Left cardiac atrium (tissue), 4 donors: ENCODE data around the gene KCNQ1OT1. TPM values are rescaled to one million over a fixed set of nuclear protein-coding genes. Genes with fewer than 3 reads are reported as not detected.
"Not testable (repeated sequence)": the region's sequence is repeated elsewhere in the genome, so short reads cannot be mapped to it uniquely, and the experiment has no call there.

Experiments
- ATAC-seq, 2 donors: fragments of 200-7000 bp; cut with Tn5 transposase; one replicate each; pipeline ENCODE4 v1.9.1; 2020; ENCODE audit warnings: mild to moderate bottlenecking in 2 of 2, moderate library complexity in 2 of 2
- DNase-seq: peaks from one replicate; pipeline ENCODE4 v3.0.0-alpha.2; 2020
- intact Hi-C, 2 donors: fragments of 100-400 bp; cut with DNase I; formaldehyde crosslinking; loops; one replicate each; pipeline versions ENCODE4 v1.14.1 to v1.15.1; 2022 to 2023
- total RNA-seq, 2 donors: library from RNA; stranded (reverse); fragmentation: NEBNext Ultra II Directional; extraction: Animal tissue kit (Norgen Biotek cat#: 25700); gene quantifications; one replicate each; pipeline ENCODE4 v1.2.1, GENCODE V29; 2021
- donor health status: DM: no; HTN: yes; CAD: no.
- donor health status: DM: no; HTN: yes; CAD: no; lungs with severe emphysema.
- donor health status: DM: yes; HTN: yes; CAD: no.
- donor health status: Dilated cardiomyopathy.

KCNQ1OT1 gene
- total RNA-seq, 2 donors from 2014 or later = 0.59 to 0.81 TPM

DNA sequence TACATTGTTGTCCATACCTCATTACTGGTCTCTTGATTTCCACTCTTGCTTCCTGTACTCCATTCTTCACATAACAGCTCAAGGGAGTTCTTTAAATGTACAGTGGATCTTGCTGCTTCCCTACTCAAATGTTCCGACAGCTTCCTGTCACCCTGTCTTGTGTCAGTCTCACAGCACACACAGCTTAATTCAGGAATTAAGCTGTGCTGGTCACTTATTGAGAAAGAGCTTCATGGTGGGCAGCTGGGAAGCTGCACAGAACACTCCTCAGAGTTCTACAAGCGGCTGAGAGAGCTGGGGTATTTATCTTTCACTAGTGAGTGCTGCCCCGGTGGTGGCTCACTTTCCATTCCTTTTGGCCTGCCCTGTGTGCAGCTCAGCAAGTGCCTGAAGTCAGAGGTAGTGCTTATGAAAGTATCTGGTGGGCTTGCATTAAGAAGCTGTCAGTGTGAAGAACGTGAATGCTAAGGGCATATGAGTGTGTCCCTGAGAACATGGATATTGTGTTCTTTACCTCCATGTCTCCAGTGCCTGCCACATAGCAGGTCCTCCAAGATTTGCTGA is 48.7 kb downstream of the KCNQ1OT1 start:
- no peak for ATAC-seq
- no peak for DNase-seq
- intact Hi-C loops = no loop called here

DNA sequence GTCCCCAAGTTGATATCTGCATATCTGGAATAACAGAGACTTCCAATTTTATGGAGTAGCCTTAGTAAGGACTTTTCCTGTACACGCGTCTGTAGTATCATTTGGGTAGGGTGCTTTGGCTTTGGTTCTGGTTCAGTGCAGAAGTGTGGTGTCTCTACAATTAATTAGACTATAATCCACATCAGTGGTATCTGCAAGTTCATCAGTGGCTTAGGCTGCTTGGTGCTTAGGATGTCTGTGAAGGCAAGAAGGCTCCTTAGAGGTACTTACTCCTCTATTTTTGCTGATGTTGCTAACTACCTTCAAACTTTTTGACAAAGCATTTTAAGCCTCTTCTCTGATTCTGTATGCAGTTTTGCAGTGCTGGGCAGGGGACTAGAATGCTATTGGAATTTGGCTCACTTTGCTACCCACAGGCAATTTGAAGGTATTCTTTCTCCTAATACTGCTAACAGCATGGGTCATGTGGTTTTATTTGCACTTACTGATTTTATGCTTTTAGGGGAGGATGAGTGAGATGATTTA is 49.4 kb downstream of the KCNQ1OT1 start:
- no peak for ATAC-seq
- intact Hi-C loops = no loop called here
- DNase-seq = no peak

GRCh38 chr11:2649848-2650247 is 49.9 kb downstream of the KCNQ1OT1 start:
- no peak for ATAC-seq
- intact Hi-C loops = no loop called here
- DNase-seq = no peak

- no peak for ATAC-seq
- intact Hi-C loops = no loop called here
- DNase-seq = no peak
These were observed 50.4 kb downstream of the KCNQ1OT1 start for GRCh38 chr11:2649400-2649799.

- intact Hi-C loops = no loop called here
- no peak for ATAC-seq
These were observed 51.8 kb downstream of the KCNQ1OT1 start for GRCh38 chr11:2647953-2648352.

DNA sequence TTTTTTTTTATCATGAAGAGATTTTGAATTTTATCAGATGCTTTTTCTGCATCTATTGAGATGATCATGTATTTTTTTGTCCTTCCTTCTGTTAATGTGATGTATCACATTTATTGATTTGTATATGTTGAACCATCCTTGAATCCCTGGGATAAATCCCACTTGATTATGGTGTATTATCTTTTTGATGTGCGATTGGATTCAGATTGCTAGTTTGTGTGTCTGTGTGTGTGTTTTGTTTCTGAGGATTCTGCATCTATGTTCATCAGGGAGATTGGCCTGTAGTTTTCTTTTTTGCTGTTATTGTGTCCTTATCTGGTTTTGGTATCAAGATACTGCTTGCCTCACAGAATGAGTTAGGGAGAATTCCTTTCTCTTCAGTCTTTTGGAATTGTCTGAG is 52.6 kb downstream of the KCNQ1OT1 start:
- intact Hi-C loops = no loop called here
- ATAC-seq (no peak), DNase-seq (no peak)

More at GRCh38 chr11:2647953-2648352, 51.8 kb downstream of the KCNQ1OT1 start:
- DNase-seq = no peak

DNA sequence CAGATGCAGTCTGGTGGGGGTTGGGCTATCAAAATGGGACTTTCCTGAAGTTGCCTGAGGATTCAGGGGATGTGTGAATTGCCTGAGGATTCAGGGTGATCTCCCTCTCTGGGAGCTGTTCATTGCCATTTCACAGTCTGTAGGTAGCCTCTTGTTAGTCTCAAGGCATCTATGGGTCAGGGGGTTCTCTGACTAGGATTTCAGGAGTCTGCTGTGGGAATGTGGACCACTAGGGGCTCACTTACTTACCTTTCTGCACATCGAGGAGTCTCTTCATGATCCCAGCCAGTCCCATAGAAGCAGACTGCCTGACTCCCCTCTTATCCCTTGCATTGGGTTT is 54.0 kb downstream of the KCNQ1OT1 start:
- DNase-seq = no peak
- ATAC-seq = no peak
- intact Hi-C loops = no loop called here

- ATAC-seq (no peak), DNase-seq (no peak)
- intact Hi-C loops = no loop called here
These were observed 54.7 kb downstream of the KCNQ1OT1 start for GRCh38 chr11:2644844-2645778.

GRCh38 chr11:2643746-2644145 is 56.0 kb downstream of the KCNQ1OT1 start:
- DNase-seq (no peak), ATAC-seq (no peak)
- intact Hi-C loops = no loop called here

DNA sequence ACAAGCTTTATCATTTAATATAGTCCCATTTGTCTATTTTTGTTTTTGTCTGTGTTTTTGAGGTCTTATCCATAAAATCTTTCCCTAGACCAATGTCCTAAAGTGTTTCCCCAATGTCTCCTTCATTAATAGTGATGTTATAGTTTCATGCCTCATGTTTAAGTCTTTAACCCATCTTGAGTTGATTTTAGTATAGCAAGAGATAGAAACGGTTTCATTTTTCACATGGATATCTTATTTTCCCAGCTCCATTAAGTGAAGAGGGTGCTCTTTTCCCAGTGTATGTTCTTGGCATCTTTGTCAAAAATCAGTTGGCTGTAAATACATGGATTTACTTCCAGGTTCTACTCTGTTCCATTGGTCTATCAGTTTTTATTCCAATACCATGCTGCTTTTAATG is 58.2 kb downstream of the KCNQ1OT1 start:
- DNase-seq (no peak), ATAC-seq (no peak)
- intact Hi-C loops = no loop called here

DNA sequence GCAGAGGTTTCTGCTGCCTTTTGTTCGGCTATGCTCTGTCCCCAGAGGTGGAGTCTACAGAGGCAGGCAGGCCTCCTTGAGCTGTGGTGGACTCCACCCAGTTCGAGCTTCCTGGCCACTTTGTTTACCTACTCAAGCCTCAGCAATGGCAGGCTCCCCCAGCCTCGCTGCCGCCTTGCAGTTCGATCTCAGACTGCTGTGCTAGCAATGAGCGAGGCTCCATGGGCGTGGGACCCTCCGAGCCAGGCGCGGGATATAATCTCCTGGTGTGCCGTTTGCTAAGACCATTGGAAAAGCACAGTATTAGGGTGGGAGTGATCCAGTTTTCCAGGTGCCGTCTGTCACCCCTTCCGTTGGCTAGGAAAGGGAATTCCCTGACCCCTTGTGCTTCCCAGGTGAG is 60.0 kb downstream of the KCNQ1OT1 start:
- ATAC-seq, DNase-seq, intact Hi-C loops: not testable (repeated sequence)

GRCh38 chr11:2631161-2631560 is 68.6 kb downstream of the KCNQ1OT1 start:
- intact Hi-C loops = no loop called here
- DNase-seq (no peak), ATAC-seq (no peak)

DNA sequence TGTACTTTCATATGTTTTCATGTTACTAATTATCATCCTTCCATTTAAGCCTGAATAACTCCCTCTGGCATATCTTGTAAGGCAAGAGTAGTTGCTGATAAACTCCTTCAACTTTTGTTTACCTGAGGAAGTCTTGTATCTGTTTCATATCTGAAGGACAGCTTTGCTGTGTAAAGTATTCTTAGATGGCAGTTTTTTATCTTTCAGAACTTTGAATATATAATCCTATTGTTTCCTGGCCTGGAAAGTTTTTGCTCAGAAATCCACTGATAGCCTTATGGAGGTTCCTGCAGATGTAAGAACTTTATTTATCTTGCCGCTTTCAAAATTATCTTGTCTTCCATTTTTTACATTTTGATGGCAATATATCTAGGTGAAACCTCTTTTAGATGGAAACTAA is 69.1 kb downstream of the KCNQ1OT1 start:
- ATAC-seq (no peak), DNase-seq (no peak)
- intact Hi-C loops = no loop called here

- intact Hi-C loops = loop anchor here in 1 of 2 donors (10.0 kb wide), 1 partner anchor 70 kb away; no protein-coding TSS in a partner anchor
- ATAC-seq (no peak), DNase-seq (no peak)
These were observed 74.6 kb downstream of the KCNQ1OT1 start for GRCh38 chr11:2625183-2625582.

DNA sequence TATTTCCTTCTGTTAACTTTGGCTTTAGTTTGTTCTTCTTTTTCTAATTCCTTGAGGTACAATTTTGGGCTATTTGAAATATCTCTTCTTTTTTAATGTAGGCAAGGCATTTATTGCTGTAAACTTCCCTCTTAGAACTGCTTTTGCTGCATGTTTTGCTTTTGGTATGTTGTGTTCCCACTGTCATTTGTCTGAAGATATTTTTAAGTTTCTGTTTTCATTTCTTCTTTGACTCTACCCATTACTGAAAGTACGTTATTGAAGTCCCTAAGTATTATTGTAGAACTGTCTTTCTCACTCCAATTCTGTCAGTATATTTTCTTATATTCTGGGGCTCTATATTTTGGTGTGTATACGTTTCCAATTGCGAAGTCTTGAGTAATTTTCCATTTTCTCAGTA is 77.9 kb downstream of the KCNQ1OT1 start:
- DNase-seq (no peak), ATAC-seq (no peak)
- intact Hi-C loops = loop anchor here in 1 of 2 donors (10.0 kb wide), 1 partner anchor 67 kb away; no protein-coding TSS in a partner anchor

DNA sequence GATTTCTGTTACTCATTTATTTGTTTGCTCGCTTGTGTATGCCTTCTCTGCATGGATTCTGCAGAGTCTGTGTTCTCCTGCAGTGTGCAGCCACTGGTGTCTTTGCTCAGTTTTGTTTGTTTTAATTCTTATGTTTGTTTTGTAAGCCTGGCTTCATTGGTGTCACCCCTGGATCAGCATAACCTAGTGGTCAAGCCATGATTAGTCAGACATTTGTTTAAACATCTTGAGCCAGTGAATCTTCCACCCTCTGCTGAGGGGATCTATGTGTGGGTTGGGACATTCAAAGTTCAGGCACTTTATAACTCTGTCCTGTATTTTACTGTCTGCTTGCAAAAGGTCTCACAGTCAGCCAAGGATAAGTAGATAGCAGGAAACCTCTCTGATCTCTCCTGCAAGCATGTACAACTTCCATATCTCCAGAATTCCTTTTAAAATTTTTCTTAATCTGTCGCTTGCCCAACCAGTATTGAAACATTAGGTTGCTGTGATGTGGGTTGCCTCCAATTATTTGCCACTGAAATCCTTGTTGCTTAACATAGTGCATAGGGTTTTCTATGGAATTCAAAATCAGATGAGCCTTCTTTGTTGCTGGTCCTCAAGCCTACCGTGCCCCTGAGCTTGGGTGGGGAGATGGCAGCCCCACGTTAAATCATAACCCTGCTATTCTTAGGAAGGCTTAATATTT is 86.8 kb downstream of the KCNQ1OT1 start:
- intact Hi-C loops = no loop called here
- ATAC-seq (no peak), DNase-seq (no peak)

GRCh38 chr11:2609345-2609744 is 90.4 kb downstream of the KCNQ1OT1 start:
- intact Hi-C loops = no loop called here
- DNase-seq (no peak), ATAC-seq (no peak)

- ATAC-seq (peak in 1 of 2 donors; percentile 44), DNase-seq (peak; percentile 18)
- intact Hi-C loops = no loop called here
These were observed 100.1 kb downstream of the KCNQ1OT1 start for GRCh38 chr11:2599561-2600189.

- ATAC-seq = no peak
- intact Hi-C loops = no loop called here
- no peak for DNase-seq
These were observed 104.6 kb downstream of the KCNQ1OT1 start for GRCh38 chr11:2595204-2595603.
